Non-pigmented ciliary epithelial cell (primary cell): ENCODE data around the gene CACNA1H.

ENCODE experiments used
- DNase-seq: peaks from one replicate; pipeline ENCODE4 v3.0.0-alpha.2; 2010; ENCODE audit warnings: low read depth

CACNA1H gene

DNA sequence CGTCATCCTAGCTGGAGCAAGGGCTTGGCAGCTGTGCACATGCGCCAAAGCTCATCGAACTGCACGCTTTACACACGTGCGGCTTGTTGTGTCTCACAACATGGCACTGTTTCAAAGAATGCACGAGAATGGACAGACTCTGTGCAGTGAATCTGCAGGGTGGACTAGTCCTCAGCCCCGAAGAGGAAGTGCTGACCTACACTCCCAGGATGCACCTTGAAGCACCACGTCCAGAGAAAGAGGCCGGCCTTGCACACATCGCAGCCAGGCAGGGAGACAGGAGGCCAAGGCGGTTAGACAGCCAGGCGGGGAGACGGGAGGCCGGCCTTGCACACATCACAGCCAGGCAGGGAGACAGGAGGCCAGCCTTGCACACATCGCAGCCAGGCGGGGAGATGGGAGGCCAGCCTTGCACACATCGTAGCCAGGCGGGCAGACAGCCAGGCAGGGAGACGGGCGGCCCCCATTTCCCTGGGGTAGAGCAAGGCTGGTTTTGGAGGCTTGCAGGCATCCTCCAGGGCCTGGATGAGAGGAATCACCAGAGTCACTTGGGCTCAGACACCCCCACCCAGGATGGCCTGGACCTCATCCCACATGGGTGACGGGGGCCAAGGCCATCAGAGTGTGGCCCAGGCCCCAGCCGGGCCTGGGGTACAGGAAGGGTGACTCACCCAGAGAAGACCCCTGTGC is 9.0 kb upstream of the CACNA1H start:
- DNase-seq: no peak

DNA sequence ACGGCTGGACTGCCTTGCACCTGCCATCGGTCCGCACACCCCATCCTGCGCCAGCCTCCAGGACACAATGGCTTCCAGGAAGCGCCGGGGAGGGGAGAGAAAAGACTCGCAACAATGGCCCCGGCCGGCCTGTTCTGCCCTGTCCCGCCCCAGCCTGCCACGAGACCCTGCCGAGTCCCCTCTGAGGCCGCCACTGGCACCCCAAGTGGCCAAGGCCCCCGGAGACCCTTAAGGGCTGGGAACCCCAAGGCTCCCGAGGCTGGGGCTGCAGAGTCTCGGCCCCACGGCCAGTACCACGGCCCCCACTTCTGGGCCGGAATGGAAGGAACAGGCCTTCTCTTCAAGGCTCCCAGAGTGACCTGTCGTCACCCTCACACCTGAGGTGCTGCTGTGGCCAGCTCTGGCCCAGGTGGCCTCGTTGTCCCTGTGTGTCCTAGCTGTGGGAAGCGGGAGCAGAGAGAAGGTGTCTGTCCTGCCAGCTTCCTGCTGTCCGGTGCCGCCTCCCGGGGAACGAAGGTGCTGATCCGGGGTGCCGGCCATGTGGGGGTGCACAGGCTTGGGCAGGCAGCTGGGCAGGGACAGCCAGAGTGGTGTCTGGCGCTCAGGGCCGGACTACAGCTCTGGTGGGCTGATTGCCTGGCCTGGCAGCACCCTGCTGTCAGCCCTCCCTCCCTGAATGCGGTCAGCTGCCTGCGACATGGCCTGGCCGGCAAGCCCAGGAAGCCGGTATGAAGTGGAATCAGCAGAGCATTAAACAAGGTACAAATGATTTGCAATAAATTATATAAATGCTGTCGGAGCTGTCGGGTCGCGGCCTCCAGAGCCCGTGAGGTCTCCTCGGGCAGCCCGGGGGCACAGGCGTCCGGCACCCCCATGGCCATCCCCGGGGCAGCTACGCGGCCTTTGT is 8.2 kb upstream of the CACNA1H start:
- no peak for DNase-seq

GRCh38 chr16:1145383-1146100 is 7.4 kb upstream of the CACNA1H start:
- no peak for DNase-seq

DNA sequence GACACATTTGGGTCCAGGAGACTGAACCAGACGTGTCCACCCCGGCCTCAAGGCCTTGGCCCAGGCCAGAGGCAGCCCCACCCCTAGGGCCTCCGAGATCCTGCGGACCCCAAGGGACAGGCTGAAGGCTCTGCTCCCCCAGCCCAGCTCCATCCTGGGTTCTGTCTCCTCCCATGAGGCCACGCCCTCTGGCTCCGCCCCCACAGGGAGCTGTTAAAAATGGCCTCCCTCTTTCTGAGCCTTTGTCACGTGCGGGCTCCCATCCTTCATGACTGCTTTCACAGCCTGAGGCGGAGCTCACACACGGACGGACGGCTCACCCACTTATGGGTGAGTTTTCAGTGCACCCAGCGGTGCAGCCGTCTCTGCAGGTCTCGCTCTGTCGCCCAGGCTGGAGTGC is 6.5 kb upstream of the CACNA1H start:
- DNase-seq: no peak

- DNase-seq: no peak
These were observed 5.9 kb upstream of the CACNA1H start for GRCh38 chr16:1147027-1147426.

DNA sequence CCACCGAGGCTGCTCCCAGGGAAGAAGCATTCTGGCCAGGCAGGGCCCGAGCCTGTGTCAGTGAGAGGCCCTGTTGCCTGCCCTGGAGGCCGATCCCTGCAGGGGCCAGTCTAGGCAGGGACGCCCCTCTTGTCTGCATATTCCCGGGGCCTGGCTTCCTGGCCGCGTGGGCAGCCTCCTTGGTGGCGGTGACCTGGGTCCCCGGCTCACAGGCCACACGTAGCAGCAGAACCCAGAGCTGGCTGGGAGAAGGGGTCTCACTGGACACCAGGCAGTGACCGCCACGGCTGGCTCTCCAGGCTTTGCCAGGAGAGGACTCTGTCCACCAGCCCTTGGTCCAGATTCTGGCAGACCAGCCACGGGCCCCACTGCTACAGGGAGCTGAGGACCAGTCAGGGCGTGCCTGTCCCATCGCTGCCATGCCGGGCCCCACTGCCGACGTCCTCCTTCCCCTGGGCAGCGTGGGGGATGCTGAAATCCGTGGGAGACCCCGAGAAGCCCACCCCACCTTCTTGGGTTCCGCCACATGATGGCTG is 3.7 kb upstream of the CACNA1H start:
- DNase-seq: no peak

- no peak for DNase-seq
These were observed 2.4 kb upstream of the CACNA1H start for GRCh38 chr16:1150511-1150982.

GRCh38 chr16:1151424-1152122 is 1.3 kb upstream of the CACNA1H start:
- no peak for DNase-seq

GRCh38 chr16:1152123-1152638 is 725 bp upstream of the CACNA1H start:
- no peak for DNase-seq

GRCh38 chr16:1153480-1154160 is 714 bp downstream of the CACNA1H start:
- no peak for DNase-seq

DNA sequence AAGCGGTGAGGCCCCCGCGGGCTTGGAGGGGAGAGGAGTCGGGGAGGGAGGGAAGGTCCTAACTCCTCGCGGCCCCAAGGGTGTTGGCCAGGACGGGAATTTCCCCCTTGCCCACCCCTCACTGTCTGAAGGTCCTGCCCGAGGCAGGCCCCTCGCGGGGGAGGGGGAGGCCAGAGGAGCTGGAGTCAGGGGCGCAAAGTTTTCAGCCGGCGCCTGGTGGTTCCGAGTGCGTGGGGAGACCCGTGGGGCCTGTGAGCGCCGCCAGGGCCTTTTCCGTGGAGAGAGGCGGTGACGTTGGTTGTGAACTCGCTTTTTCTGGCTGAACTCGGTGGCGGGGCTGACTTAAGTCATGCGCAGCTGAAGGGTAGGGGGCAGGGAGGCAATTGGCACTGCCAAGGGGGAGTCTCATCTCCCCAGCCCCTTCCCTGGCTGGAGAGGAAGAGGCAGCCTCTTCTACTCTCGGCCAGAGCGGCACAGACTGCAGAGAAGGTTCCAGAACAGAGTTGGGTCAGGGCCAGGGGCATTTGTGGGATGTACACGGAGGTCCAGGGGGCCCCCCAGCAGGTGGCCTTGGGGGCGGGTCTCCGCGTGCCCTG is 1.5 kb downstream of the CACNA1H start:
- DNase-seq: no peak

DNA sequence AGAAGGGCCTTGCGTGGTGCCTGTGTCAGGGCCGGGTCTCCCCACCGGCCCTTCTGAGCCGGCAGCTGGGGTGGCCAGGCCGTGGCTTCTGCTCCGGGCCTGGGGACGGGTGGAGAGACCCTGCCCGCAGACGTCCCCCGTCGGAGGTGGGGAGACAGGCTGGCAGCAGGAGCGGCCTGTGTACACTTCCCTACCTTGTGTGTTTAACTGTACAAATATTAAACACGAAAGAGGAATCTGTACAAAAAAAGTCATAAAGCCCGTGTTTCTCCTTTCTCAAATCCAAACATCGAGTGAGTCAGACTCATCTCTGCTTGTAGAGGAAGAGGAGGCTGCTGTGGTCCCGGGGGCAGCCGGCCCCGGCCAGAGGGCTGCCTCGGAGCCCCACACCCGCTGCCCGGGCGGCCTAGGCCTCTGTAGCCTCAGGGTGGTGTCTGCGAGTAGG is 2.0 kb downstream of the CACNA1H start:
- no peak for DNase-seq

- no peak for DNase-seq
These were observed 2.6 kb downstream of the CACNA1H start for GRCh38 chr16:1155353-1156054.

DNA sequence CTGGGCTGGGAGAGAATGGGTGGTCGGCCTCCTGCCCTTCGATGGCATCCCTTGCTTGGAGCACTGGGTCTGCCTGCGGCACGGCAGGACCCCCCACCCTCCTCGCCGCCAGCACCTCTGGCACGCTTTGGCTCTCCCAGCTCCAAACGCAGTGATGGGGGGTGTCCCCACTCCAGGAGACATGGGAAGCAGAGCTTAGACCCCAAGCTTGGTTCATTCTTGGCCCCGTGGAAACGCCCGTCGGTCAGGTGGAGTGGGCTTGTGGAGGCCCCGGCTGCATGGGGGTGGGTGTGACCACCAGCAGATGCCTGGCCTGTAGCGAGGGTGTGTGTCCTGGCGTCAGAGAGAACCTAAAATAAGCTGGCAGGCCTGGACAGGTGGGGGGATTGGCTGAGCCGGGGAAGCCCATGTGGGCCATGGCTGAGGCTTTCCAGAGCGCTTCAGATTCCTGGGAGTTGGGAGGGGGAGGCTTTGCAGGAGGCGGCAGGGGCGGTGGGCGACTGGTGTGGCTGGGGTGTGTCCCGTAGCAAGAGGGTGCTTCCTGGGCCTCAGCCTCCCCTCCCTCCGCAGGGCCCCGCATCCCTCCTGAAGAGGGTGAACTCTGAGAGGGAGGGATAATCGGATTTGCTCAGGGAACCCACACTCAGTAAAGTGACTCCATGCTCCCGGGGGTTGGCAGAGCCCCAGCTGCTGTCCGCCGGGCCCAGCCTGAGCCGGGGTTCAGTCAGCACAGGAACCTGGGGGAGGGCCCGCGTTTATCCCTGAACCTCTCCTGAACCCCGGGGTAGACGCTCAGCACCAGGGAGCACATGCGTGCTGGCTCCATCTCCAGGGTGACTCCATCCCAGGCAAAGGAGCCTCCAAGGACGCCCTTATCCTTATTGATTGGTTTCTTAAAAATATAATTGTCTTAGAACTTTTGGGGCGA is 3.4 kb downstream of the CACNA1H start:
- DNase-seq: no peak

DNA sequence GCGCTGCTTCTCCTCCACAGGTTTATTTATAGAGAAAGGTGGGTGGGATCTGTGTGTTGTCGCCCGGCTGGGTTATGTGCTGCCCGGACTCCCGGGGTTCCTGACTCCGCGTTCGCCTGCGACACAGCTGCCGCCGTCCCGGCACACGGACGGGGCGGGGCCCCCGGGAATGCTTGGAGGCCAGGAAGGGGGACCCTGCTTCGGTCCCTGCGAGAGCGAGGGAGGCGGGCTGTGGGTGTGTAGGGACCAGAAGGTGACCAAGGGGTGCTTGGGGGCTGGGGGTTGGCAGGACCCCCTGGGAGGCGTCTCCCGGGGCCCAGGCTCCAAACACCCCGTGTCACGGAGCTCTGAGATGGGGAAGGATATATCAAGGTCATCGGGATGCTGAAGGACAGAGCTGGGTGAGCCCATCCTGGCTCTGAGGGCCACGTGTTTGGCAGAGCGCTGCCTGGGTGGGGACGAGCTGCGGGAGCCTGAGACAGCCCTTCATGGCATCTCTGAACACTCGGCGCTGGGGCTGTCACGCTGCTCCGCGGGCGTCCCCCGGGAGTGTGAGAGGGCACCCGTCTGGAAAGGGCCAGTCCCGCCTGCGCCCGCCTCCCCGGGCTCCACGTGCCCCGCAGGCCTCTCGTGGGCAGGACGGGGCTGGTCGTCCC is 4.2 kb downstream of the CACNA1H start:
- DNase-seq: no peak

GRCh38 chr16:1157639-1158455 is 4.9 kb downstream of the CACNA1H start:
- DNase-seq: no peak
